Caco-2 (cell line): Measurements from ENCODE around the gene ADAMTS13. TPM values are rescaled to one million over a fixed set of nuclear protein-coding genes. Genes with fewer than 3 reads are reported as not detected.

Experiments used
- BruUV-seq: library from RNA; stranded (reverse); fragments of 400-500 nt; replicated peaks from 2 replicates; lab custom pipeline; 2021; lab: Mats Ljungman, UMichigan
- CTCF ChIA-PET: fragments of 300-600 bp; sonication (Branson Sonifier 250); formaldehyde crosslinking; loops from one replicate; lab custom pipeline; 2022; ENCODE audit warnings: antibody characterized with exemption; lab: Charles Lee
- POLR2A ChIA-PET: fragments of 300-600 bp; sonication (Branson Sonifier 250); formaldehyde crosslinking; loops from one replicate; lab custom pipeline; 2022; ENCODE audit warnings: antibody characterized with exemption; lab: Charles Lee
- DNase-seq, 2 experiments: peaks; one replicate each; pipeline versions ENCODE4 v3.0.0 to v3.0.0-alpha.2; 2020 to 2022
- H3K27me3 ChIP-seq: replicated peaks from 2 replicates; pipeline ENCODE4 v1.6.0; 2011; ENCODE audit warnings: low read length; ENCODE audit not compliant: control insufficient read depth, insufficient read depth
- H3K36me3 ChIP-seq: 2 replicates; pipeline ENCODE4 v1.5.1; 2011; ENCODE audit warnings: low read length; ENCODE audit not compliant: control insufficient read depth, insufficient read depth
- H3K4me1 ChIP-seq: fragments of 250-450 bp; sonication (Bioruptor Pico); 2 replicates; pipeline ENCODE4 v1.5.1; 2020; ENCODE audit warnings: mild to moderate bottlenecking
- H3K4me3 ChIP-seq: 2 replicates; pipeline ENCODE4 v1.5.1; 2011; ENCODE audit warnings: low read depth, mild to moderate bottlenecking, control low read depth, low read length
- H3K9me3 ChIP-seq: fragments of 250-450 bp; sonication (Bioruptor Pico); 2 replicates; pipeline ENCODE4 v1.5.1; 2020; ENCODE audit warnings: mild to moderate bottlenecking, moderate library complexity
- H3K27ac Mint-ChIP-seq: one replicate; pipeline ENCODE4 v1.8.0; 2022; ENCODE audit warnings: mixed read lengths; ENCODE audit not compliant: unreplicated experiment
- H3K27me3 Mint-ChIP-seq: one replicate; pipeline ENCODE4 v1.8.0; 2022; ENCODE audit warnings: mixed read lengths; ENCODE audit not compliant: insufficient read depth, unreplicated experiment
- H3K36me3 Mint-ChIP-seq: one replicate; pipeline ENCODE4 v1.8.0; 2022; ENCODE audit warnings: mild to moderate bottlenecking, mixed read lengths; ENCODE audit not compliant: insufficient read depth, unreplicated experiment
- H3K4me1 Mint-ChIP-seq: one replicate; pipeline ENCODE4 v1.8.0; 2022; ENCODE audit warnings: low read depth, mixed read lengths; ENCODE audit not compliant: unreplicated experiment
- H3K4me3 Mint-ChIP-seq: one replicate; pipeline ENCODE4 v1.8.0; 2022; ENCODE audit warnings: mild to moderate bottlenecking, moderate library complexity, mixed read lengths; ENCODE audit not compliant: unreplicated experiment
- H3K9me3 Mint-ChIP-seq: one replicate; pipeline ENCODE4 v1.8.0; 2022; ENCODE audit warnings: mixed read lengths; ENCODE audit not compliant: unreplicated experiment
- intact Hi-C: fragments of 100-400 bp; cut with micrococcal nuclease; formaldehyde crosslinking; loops from one replicate; pipeline ENCODE4 v1.10.0; 2022; ENCODE audit not compliant: unreplicated experiment
- total RNA-seq: library from RNA; stranded (reverse); gene quantifications from 2 replicates; pipeline ENCODE4 v1.2.3, GENCODE V29; 2022
- TF ChIP-seq, protein P1 (sequence below), 2 experiments: fragments of 200-600 bp in 1 of 2; IDR thresholded peaks; 1 replicate in 1 of 2; 2 replicates in 1 of 2; pipeline versions ENCODE4 v1.5.1 to v1.8.0; 2011 to 2022; ENCODE audit warnings: antibody characterized with exemption in 1 of 2, control low read depth in 1 of 2, inconsistent platforms in 1 of 2, low read depth in 1 of 2, low read length in 1 of 2, mild to moderate bottlenecking in 1 of 2, moderate library complexity in 1 of 2; ENCODE audit not compliant: insufficient read depth in 1 of 2, severe bottlenecking in 1 of 2, unreplicated experiment in 1 of 2

ADAMTS13 gene
- total RNA-seq, 1 experiment from 2014 or later, result 6.2 TPM

GRCh38 chr9:133440874-133441273 is 18.7 kb downstream of the ADAMTS13 start:
- H3K4me3 Mint-ChIP-seq, result no peak overlapping the region
- no peaks in the 10 kb centered on the region for H3K27me3 ChIP-seq
- no peaks in the 10 kb centered on the region for H3K9me3 ChIP-seq
- no peaks in the 10 kb centered on the region for H3K36me3 Mint-ChIP-seq
- no peak overlapping the region for H3K27ac Mint-ChIP-seq
- H3K36me3 ChIP-seq, result no peaks in the 10 kb centered on the region
- intact Hi-C loops, result no loop called here
- H3K4me1 Mint-ChIP-seq, result no peaks in the 10 kb centered on the region
- ChIA-PET POLR2A (no interaction called here), CTCF (no interaction called here)
- no peaks in the 10 kb centered on the region for H3K9me3 Mint-ChIP-seq
- no peak overlapping the region for H3K4me3 ChIP-seq
- no peak for DNase-seq
- H3K4me1 ChIP-seq, result no peaks in the 10 kb centered on the region
- TF ChIP-seq, protein P1, sequence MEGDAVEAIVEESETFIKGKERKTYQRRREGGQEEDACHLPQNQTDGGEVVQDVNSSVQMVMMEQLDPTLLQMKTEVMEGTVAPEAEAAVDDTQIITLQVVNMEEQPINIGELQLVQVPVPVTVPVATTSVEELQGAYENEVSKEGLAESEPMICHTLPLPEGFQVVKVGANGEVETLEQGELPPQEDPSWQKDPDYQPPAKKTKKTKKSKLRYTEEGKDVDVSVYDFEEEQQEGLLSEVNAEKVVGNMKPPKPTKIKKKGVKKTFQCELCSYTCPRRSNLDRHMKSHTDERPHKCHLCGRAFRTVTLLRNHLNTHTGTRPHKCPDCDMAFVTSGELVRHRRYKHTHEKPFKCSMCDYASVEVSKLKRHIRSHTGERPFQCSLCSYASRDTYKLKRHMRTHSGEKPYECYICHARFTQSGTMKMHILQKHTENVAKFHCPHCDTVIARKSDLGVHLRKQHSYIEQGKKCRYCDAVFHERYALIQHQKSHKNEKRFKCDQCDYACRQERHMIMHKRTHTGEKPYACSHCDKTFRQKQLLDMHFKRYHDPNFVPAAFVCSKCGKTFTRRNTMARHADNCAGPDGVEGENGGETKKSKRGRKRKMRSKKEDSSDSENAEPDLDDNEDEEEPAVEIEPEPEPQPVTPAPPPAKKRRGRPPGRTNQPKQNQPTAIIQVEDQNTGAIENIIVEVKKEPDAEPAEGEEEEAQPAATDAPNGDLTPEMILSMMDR (IDR thresholded peaks at IDR 0.05; ENCODE audit: insufficient read depth in 1 of 2, low read depth in 1 of 2, low read length in 1 of 2, severe bottlenecking in 1 of 2, unreplicated experiment in 1 of 2), result no peak
- no peaks in the 10 kb centered on the region for H3K27me3 Mint-ChIP-seq
- no TSS peak for BruUV-seq

DNA sequence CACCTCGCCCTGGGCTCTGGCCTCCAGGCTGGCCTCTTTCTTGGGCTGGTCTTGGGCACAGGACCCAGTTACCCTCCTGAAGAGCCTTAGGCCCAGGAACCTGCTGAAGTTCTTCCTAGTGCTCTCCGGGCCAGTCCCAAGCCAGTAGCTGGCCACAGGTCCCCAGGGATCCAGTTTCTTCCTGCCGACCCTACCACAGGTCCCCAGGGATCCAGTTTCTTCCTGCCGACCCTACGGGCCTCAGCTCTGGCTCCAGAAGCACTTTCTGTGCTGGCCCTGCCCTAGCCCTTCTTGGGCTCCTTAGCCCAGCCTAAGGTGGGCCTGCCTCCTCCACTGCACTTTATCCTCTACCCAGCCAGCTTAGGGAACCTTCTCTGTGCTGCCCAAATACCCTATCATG is 19.4 kb downstream of the ADAMTS13 start:
- no peaks in the 10 kb centered on the region for H3K9me3 ChIP-seq
- no TSS peak for BruUV-seq
- Mint-ChIP-seq H3K27me3 (peaks cover 4% of the 10 kb centered on the region), H3K27ac (no peak overlapping the region), H3K9me3 (no peaks in the 10 kb centered on the region), H3K4me1 (no peaks in the 10 kb centered on the region), H3K4me3 (no peak overlapping the region), H3K36me3 (no peaks in the 10 kb centered on the region)
- no peaks in the 10 kb centered on the region for H3K27me3 ChIP-seq
- DNase-seq, result no peak
- TF ChIP-seq, protein P1 (IDR thresholded peaks at IDR 0.05; ENCODE audit: insufficient read depth in 1 of 2, low read depth in 1 of 2, low read length in 1 of 2, severe bottlenecking in 1 of 2, unreplicated experiment in 1 of 2), result no peak
- no peaks in the 10 kb centered on the region for H3K4me1 ChIP-seq
- no peaks in the 10 kb centered on the region for H3K36me3 ChIP-seq
- ChIA-PET POLR2A (no interaction called here), CTCF (interaction anchor here (0.8 kb wide), 1 partner anchor 18 kb away, joined by 5 read pairs; the partner anchor contains the start of gene CACFD1)
- H3K4me3 ChIP-seq, result no peak overlapping the region
- intact Hi-C loops, result no loop called here

DNA sequence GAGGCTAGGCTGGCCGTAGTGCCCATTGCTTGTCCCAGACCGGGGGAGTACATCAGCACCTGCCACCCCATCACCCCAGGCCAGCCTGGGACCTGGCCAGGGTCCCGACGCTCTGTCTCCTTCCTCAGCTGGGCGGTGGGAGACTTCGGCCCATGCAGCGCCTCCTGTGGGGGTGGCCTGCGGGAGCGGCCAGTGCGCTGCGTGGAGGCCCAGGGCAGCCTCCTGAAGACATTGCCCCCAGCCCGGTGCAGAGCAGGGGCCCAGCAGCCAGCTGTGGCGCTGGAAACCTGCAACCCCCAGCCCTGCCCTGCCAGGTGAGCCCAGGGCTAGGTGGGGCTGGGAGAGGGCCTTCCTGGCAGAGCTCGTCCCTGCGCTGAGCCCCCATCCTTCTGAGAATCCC is 21.1 kb downstream of the ADAMTS13 start:
- peaks cover 4% of the 10 kb centered on the region for H3K27me3 Mint-ChIP-seq
- H3K27me3 ChIP-seq, result no peaks in the 10 kb centered on the region
- ChIA-PET POLR2A (no interaction called here), CTCF (no interaction called here)
- H3K36me3 ChIP-seq, result no peaks in the 10 kb centered on the region
- no peaks in the 10 kb centered on the region for H3K36me3 Mint-ChIP-seq
- no peaks in the 10 kb centered on the region for H3K4me1 Mint-ChIP-seq
- no peak overlapping the region for H3K27ac Mint-ChIP-seq
- intact Hi-C loops, result no loop called here
- H3K9me3 Mint-ChIP-seq, result no peaks in the 10 kb centered on the region
- no peak for DNase-seq
- H3K4me1 ChIP-seq, result no peaks in the 10 kb centered on the region
- TF ChIP-seq, protein P1 (IDR thresholded peaks at IDR 0.05; ENCODE audit: insufficient read depth in 1 of 2, low read depth in 1 of 2, low read length in 1 of 2, severe bottlenecking in 1 of 2, unreplicated experiment in 1 of 2), result no peak
- no peak overlapping the region for H3K4me3 Mint-ChIP-seq
- no peaks in the 10 kb centered on the region for H3K9me3 ChIP-seq
- H3K4me3 ChIP-seq, result no peak overlapping the region
- BruUV-seq, result no TSS peak
